Measurements from ENCODE around the gene NR2E3.
A peak's percentile ranks its signal among the peaks of the same experiment; 100 is the strongest.
"Not testable (repeated sequence)": the region's sequence is repeated elsewhere in the genome, so short reads cannot be mapped to it uniquely, and the experiment has no call there.

Gene NR2E3

DNA sequence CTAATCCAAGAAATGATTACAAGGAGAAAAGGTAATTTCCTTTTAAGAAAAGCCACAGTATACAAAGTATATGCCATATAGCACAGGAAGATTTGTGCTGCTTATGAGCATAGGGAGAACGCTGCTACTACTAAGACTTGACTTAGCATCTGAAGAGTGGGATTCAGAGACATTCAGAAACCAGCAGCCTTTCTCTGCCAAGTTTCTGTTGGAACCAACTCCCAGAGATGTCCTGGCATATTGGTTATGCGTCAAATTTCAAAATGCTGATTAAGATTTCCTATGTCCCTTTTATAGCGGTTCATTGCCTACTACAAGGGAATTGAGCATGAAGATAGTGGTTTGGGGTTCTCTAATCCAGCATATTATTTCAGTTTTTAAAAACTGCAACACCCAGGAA, 4.9 kb downstream of the NR2E3 start:
- TF ChIP-seq ZNF274 (IDR thresholded peaks at IDR 0.05; ENCODE audit: low read depth, low read length), result no peak
- no peak overlapping the region for H3K4me3 ChIP-seq (ENCODE audit: low read length)

DNA sequence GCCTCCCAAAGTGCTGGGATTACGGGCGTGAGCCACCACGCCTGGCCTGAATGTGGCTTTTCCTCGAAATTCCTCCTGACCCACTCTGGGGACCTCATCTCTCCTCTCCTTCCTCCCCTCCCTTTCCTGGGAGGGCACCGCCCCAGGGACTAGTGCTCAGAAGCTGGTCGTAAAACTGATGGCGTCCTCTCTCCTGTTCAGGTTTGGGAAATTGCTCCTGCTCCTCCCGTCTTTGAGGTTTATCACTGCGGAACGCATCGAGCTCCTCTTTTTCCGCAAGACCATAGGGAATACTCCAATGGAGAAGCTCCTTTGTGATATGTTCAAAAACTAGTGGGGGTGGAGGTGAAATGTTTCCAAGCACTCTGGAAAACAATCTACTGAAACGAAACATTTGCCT, 7.0 kb downstream of the NR2E3 start:
- TF ChIP-seq ZNF274 (IDR thresholded peaks at IDR 0.05; ENCODE audit: low read depth, low read length), result no peak

DNA sequence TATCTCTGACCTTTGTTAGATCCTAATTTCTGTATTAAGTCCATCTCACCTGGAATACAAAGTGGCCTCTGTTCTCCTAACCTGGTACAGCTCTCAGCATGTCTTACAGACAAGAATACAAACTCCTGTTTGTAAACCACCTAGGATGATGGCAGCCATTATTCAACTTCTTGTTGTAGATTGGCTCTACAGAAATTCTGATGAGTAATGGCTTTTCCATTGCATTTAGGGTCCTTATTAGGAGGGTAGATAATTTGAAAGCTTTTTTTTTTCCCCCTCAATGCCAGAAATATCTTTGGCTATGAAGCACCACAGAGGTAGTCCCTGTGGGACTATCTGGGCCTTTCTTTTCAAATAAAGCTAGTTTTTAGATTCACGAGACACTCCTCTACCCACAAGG, 9.8 kb downstream of the NR2E3 start:
- no peak overlapping the region for H3K4me3 ChIP-seq (ENCODE audit: low read length)
- TF ChIP-seq ZNF274 (IDR thresholded peaks at IDR 0.05; ENCODE audit: low read depth, low read length), result no peak

More for the DNA sequence above, 7.0 kb downstream of the NR2E3 start:
- no peak overlapping the region for H3K4me3 ChIP-seq (ENCODE audit: low read length)

DNA sequence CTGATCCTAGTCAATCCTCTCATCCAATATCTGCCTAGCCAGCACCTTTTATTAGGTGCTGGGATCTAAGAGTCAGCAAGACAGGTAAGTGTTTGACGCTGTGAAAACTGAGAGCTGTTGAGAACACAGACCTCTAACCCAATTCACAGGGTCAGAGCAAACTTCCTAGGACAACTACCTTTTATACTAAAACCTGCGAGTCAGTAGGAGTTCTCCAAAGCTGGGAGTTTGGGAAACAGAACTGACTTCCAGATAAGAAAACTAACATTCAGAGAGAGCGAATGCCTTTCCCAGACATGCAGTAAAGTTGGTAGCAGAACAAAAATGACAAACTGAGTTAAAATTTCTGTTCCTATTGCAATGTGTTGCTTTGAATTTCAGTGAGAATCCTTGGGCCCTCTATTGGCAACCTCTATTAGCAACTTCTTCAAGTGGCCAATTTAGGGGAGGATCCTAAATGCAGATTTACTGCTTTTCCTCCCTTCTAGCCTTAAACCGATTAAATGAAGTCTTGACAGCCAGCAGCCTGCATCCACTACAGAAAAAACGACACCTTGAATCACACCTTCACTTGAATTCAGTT, 11.3 kb downstream of the NR2E3 start:
- H3K4me3 ChIP-seq (ENCODE audit: low read length), result no peak overlapping the region

DNA sequence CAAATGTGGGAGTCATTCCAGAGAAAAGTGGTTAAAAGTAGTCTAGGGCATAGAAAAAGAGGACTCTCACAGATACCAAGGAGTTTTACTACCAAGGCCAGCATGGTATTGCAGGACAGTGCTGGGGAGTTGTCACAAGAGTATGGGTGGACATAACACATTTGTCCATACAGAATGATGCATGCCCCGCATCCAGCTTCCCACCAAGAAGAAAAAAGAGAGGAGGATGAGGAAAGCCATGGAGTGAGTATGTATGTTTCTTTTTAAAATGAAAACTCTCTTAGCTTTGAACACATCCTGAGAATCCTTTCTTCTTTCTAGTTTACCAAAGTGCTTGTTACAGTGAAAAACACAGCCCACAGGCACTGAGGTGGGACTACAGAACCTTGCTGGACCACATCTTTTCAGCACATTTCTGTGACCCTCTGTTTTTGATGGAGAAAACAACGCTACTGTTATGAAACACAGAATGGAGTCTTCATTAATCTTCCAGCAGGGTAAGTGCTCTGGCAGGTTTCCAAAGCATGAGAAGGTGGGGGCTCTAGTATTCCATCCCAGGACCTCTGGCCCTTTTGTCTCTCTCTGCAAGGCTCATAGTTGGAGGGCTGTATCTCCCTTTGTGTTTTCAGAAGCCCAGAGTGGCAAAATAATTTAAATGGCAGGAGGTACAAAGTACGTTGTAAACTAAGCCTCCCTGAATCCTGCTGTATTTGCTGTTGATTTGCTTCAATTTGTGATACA, 12.7 kb downstream of the NR2E3 start:
- no peak overlapping the region for H3K4me3 ChIP-seq (ENCODE audit: low read length)
- no peak for TF ChIP-seq ZNF274 (IDR thresholded peaks at IDR 0.05; ENCODE audit: low read depth, low read length)

More for the DNA sequence above, 11.3 kb downstream of the NR2E3 start:
- TF ChIP-seq ZNF274 (IDR thresholded peaks at IDR 0.05; ENCODE audit: low read depth, low read length), result peak; percentile 86

GRCh38 chr15:71823801-71824200, 13.4 kb downstream of the NR2E3 start:
- no peak for TF ChIP-seq ZNF274 (IDR thresholded peaks at IDR 0.05; ENCODE audit: low read depth, low read length)
- H3K4me3 ChIP-seq (ENCODE audit: low read length), result no peak overlapping the region

GRCh38 chr15:71825021-71825730, 14.8 kb downstream of the NR2E3 start:
- TF ChIP-seq ZNF274 (IDR thresholded peaks at IDR 0.05; ENCODE audit: low read depth, low read length), result no peak

DNA sequence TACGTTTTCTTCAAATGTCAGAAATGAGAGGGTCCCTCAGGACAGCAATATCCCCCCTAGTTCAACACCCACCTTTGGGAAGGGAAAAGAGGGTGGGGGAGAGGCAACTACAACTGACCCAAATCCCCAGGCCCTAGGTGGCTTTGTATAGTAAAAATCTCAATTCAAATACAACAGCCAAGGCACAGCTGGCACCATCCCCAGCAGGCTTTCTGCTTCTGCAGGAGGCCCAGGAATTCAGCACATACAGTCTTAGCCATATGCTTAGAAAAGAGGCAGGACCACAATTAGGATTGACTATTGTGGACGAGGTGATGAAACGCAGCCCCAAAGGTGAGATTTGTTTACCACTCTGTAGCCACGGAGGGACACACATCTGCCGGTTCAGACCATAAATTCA, 15.8 kb downstream of the NR2E3 start:
- no peak overlapping the region for H3K4me3 ChIP-seq (ENCODE audit: low read length)
- TF ChIP-seq ZNF274 (IDR thresholded peaks at IDR 0.05; ENCODE audit: low read depth, low read length), result no peak

More at GRCh38 chr15:71825021-71825730, 14.8 kb downstream of the NR2E3 start:
- H3K4me3 ChIP-seq (ENCODE audit: low read length), result no peak overlapping the region

GRCh38 chr15:71830981-71831380, 20.6 kb downstream of the NR2E3 start:
- TF ChIP-seq ZNF274 (IDR thresholded peaks at IDR 0.05; ENCODE audit: low read depth, low read length), result no peak
- H3K4me3 ChIP-seq (ENCODE audit: low read length), result no peak overlapping the region

DNA sequence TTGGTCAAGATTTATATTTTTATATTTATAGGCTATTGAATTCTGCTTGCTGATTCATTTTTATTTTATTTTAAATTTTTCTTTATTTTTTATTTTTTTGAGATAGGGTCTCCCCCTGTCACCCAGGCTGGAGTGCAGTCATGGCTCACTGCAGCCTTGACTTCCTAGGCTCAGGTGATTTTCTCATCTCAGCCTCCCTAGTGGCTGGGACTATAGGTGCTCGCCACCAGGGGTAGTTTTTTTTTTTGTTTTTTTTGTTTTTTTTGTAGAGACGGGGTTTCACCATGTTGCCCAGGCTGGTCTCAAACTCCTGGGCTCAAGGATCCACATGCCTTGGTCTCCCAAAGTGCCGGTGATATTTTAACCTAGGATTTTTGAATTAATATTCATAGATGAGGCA, 31.2 kb downstream of the NR2E3 start:
- H3K4me3 ChIP-seq (ENCODE audit: low read length), result no peak overlapping the region
- TF ChIP-seq ZNF274 (IDR thresholded peaks at IDR 0.05; ENCODE audit: low read depth, low read length), result no peak

- TF ChIP-seq ZNF274 (IDR thresholded peaks at IDR 0.05; ENCODE audit: low read depth, low read length), result no peak
- no peak overlapping the region for H3K4me3 ChIP-seq (ENCODE audit: low read length)
Observed at GRCh38 chr15:71844916-71845315, 34.6 kb downstream of the NR2E3 start.

- no peak for TF ChIP-seq ZNF274 (IDR thresholded peaks at IDR 0.05; ENCODE audit: low read depth, low read length)
- no peak overlapping the region for H3K4me3 ChIP-seq (ENCODE audit: low read length)
Observed at GRCh38 chr15:71853543-71853942, 43.2 kb downstream of the NR2E3 start.

GRCh38 chr15:71858232-71858631, 47.9 kb downstream of the NR2E3 start:
- not testable (repeated sequence) for H3K4me3 ChIP-seq (ENCODE audit: low read length)

Measured in GM08714 (cell line).